HG02981 (cell line): ENCODE results near the gene KDM7A.

Experiments used
- ATAC-seq: cut with Tn5 transposase; IDR thresholded peaks from one replicate; pipeline ENCODE4 v1.9.1; 2021; ENCODE audit warnings: mild to moderate bottlenecking, moderate library complexity; ENCODE audit not compliant: unreplicated experiment

KDM7A gene

DNA sequence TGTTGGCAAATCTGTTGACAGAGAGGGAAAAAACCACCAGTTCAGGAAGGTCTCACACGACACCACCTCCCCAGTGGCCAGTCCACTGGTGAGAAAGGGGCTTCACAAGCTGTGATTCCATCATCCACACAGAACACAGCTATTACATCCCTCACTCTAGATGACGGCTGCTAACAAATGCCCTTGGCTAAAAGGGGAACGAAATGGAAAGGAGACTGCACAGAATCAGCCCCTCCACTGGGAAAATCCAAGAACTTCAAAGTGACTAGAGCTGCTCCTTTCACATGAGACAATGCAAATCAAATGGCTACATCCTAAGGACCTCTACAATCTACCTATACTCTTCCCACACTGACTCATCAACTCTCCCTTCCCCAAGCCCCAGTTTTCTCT is 119.6 kb downstream of the KDM7A start:
- ATAC-seq, result no peak

DNA sequence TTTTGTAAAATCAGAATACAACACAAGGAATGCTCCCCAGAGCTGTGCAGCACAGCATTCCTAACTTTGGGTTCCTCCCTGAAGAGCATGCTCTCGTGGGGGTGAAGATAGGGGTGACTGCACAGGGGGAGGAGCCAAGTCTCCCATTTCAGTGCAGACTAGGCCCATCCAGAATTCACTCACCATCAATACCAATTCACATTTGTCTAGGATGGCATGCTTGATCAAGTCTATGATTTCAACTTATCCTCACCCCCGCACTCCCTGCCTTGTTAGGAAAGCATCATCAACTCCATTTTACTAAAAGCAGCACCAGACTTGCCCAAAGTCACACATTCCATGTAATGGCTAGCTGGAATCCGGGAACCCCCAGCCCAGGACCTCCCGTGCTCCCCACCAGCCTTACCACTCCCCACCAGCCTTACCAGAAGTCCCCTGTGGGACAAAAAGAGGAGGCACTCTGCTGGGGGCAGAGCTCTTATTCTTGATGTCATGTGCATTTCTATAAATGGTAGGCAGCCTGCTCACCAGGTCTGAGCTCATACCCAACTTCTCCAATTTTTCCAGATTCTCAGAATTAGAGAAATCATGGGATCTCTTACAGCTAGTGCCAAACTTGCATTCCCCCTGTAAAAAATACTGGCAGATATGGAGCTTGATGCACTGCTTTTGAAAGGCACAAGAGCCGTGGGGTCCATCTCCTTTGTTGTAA is 120.2 kb downstream of the KDM7A start:
- no peak for ATAC-seq

DNA sequence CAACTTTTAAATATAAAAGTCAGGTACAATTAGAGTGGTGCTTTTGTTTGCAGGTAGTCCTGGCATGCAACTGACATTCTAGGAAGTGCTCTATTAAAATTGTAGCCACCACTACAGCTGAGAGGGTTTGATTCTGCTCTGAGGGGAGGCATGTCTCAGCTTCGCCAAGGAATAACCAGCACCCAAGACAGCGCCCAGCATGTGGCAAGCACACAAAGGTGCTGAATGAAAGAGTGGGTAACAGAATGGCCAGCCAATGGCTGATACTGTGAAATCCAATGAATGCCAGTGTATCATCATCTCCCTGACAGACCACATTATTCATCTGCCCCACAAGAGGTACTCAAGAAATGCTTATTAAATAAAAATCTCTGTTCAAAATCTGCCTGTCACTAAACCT is 121.0 kb downstream of the KDM7A start:
- ATAC-seq, result no peak

DNA sequence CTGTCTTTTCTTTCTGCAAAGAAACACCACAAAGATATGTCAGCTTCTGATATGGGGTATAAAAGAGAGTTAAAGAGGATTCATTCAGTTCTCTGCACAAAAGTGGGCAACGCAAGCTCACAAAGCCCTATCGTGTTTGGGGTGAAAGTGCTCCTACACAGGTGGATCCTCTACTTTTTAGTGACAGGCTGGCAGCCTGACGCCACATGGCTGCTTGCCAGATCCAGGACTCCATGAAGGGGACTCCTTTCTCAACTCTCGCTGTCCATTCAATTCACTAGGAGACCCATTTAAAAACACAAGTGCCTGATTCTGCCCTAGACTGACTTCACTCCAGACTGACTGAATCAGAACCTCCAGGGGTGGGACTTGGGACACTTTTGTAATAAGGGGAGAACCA is 122.0 kb downstream of the KDM7A start:
- no peak for ATAC-seq

DNA sequence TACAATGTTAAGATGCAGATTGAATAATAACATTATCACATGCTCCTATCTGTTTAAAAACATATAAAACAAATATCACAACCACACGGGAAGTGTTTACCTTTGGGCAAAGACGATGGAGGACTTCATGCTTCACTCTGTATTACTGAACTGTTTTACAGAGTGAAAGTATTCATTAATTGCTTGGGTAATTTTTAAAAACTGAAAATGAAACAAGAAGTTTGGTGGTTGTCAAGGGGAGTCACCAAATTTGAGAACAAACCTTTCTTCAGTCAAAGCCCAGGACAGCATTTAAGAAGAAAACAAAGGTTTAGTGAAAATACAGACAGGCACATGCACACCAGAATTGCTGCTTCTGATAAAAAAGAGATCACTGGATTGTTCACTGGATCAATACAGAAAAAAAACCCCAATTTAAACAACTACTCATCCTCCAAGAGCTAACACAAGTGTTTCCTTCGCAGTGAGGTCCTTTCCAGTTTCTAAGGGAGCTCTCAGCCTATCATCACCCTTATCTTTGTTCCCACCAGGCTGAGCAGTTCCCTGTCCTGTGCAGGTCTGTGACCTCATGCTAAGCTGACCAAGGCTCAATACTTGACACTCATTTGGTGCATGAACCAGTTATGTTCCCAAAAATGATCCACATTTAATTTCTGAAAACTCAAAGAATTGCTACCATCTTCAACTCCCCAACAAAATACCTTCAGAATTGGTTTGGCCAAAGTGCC is 122.8 kb downstream of the KDM7A start:
- ATAC-seq, result peak; percentile 85

DNA sequence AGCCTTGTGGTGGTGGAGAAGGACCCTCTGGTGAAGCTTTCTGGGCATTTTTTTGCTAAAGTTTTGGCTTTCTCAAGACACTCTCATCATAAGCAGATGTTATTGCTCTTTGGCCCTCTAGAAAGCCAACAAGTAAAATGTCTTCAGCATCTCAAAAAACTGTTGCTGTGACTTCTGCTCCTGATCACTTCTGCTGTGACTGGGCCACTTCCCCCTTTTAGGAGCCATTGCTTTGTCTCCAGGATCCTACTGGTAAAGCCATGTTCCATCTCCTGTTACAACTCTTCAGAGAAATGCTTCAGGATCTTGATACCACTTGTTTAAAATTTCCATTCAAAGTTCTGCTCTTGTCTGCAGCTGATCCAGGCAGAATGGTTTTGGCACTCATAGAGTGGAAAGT is 125.0 kb downstream of the KDM7A start:
- ATAC-seq, result no peak

DNA sequence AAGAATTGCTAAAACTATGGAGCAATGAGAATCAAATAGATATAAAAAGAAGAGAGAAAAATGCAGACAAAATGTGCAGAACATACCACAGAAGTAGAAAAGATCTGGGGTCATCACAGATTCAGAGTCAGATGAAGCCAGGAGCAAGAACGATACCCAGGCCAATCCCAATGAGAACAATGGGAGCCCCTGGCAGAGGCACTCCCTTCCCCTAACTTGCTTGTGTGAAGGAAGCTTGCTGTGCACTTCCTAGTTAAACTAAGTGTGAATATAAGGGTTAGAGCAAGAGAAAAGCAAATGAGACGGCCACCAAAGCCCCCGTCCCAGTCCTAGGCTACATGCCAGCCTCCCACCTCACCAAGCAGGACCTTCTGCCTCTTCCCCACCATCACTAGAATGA is 126.7 kb downstream of the KDM7A start:
- ATAC-seq, result no peak

DNA sequence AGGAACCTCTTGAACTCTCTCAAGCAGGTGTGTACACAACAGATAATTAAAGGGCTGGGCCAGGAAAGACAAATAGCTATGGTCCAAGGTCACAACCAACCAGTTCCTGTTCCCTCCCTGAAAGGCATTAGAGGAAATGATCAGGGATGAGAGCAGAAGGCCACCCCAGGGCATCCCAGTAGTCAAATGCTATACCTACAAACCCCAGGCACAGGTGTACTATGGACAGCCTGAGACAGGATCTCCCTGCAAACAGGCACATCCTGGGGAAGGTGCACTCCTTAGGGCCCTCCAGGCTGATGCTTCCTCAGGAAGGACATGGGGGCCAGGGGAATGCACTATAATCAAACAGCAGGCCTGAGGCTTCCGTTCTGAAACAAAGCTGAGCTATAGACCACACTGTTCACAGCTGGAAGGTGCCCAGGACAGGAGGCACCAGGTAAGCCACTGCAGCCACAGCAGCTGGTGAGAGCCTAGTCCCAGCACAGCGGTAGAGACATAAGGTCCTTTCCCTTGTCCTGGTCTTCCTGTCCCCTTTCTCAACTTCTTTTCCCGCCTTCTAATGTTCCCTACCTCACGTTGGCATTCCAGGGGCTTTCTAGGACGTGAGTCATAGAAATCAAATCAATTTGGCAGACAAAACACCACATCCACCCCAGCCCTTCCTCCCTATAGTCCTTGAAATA is 127.3 kb downstream of the KDM7A start:
- ATAC-seq, result no peak

DNA sequence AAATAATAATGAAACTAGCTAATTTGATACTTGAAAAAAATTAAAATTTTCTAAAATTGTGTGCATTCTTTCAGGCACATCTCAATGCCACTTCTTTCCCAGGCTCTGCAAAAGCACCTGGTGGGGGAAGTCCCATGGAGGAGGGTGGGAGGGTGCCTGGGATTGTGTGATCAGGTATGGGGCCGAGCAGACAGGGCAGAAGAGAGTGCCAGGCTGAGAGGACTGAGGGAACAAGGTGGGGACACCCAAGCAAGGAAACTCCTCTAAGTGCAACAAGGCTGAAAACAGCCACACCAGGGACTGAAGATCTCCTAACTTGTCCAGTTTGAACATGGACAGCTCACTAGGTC is 127.8 kb downstream of the KDM7A start:
- no peak for ATAC-seq

DNA sequence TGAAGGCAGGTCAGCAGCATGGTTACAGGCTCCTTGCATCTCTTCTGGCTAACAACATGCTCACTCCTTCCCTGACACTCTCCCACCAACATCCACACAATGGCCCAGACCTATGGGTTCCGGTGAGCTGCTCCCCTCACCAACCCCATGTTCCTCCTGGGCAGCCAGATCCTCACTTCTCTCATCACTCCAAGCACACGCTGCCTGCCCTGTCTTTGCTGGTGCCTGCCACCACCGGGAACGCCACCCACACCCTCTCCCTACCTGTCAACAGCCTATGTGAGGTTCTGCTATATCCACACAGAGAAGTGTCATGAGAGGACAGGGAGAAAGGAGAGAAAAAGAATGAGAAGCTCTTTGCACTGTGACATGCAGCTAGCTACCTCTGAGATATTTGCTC is 128.6 kb downstream of the KDM7A start:
- ATAC-seq, result no peak

DNA sequence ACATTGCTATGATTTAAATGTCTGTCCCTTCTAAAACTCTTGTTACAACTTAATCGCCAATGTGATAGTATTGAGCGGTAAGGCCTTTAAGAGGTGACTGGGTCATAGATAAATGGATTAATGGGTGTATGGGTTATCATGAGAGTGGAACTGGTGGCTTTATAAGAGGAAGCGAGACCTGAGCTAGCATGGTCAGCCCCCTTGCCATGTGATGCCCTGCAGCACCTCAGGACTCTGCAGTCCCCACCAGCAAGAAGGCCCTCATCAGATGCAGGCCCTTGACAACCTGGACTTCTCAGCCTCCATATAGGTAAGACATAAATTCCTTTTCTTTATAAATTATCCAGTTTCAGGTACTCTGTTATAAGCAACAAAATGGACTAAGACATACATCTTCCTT is 129.6 kb downstream of the KDM7A start:
- ATAC-seq, result no peak

DNA sequence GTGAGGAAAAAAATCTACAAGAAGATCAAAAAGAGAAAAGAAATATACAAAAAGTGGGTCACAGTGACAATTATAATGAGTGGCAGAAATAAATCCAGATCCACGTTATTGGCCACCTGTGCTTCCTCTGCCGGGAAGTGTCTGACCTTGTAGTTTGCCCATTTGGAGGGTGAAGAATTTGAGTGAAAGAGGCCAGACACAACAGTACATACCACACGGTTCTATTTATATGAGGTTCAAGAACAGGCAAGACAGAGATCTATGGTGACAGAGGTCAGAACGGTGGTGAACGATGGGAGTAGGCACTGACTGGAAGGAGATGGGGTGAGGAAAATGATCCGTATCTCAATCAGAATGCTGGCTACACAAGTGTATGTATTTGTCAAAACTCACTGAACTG is 131.1 kb downstream of the KDM7A start:
- no peak for ATAC-seq

DNA sequence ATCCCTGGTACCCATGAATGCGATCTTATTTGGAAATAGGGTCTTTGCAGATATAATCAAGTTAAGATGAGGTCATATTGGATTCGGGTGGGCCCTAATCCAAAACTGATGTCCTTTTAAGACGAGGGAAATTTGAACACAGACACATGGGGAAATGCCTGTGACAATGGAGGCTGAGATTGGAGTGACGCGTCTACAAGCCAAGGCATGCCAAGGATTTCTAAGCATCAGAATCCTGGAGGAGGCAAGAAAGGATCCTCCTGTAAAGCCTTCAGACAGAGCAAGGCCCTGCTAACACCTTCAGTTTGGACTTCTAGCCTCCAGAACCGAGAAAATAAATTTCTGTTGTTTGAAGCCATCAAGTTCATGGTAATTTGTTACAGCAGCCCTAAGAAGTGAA is 132.5 kb downstream of the KDM7A start:
- ATAC-seq, result no peak

DNA sequence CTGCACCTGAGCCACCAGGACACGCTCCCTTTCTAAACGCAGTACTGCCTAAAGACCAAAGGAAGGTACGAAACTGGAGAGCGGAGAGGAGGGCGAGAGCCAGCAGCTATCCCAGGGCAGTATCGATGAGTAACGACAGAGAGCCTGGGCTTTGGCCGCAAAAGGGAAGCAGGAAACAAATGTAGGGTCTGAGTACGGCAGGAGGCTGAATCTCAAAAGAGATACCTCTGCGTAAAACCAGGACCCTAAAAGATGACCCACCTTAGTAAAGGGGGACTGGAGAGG is 134.5 kb downstream of the KDM7A start:
- ATAC-seq, result no peak

DNA sequence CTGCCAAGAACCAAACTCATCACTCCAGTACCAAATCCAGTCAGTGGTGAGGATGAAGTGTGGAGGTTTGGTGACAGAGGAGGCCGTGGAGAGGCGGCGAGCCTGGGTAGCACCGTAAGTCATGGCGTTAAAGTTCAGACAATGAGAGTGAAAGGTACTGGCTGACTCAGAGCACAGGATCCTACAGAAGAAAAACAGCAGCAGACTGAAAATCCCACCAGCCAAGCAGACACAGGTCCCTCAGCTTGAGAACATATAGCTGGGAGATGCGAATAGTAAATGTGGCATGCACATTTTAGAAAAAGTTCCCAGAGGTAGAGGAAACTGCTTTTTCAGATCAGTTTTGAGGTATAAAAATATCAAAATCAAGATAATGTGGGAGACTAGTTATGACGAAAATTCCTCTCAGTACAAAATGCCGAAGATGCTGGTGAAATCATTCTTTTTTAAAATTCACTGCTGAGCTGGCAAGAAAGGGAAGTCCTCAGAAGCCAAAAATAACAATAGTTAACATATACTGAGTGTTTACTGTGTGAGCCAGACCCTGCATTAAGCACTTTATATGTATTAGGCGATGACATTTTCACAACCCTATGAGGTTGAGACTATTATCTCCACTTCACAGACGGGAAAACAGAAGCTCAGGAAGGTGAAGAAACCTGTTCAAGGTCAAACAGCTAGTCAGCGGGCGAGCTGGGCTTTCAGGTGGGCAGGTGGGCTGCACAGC is 135.0 kb downstream of the KDM7A start:
- no peak for ATAC-seq

DNA sequence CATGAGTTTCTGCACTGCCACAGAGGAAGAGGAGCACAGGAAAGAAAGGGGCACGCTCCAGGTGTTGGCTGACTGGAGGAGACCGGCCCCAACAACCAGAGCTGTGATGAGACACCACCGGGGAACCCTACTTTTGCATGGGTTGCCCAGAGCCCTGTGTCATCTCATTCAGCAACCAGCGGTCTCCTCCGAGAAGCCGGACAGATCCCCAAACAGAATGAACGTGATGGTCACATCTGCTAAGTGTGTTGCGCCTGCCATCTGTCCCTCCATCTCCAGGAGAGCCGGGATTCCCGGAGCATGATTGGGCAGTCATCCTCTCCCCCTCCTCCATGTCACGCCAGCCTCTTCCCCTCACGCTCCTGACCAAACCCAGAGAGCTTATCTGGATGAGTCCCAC is 136.9 kb downstream of the KDM7A start:
- ATAC-seq, result no peak

DNA sequence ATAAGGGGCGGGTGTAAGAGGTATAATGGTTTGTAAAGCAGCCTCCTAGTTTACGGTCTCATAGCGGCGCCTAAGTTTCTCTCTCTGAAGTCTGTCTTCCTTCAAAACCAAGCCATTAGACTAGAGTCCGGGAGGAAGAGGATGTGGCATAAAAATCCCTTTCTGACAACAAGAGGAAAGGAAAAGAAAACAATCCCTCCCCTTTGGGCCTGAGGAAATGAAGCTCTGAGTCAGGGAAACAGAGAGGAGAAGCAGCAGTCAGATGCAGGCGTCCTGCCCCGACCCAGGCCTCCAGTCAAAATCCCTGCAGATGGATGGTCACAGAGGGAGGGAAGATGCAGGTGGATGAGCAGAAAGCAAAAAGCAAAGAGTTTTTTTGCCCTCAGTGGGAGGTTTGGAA is 137.7 kb downstream of the KDM7A start:
- ATAC-seq, result no peak

DNA sequence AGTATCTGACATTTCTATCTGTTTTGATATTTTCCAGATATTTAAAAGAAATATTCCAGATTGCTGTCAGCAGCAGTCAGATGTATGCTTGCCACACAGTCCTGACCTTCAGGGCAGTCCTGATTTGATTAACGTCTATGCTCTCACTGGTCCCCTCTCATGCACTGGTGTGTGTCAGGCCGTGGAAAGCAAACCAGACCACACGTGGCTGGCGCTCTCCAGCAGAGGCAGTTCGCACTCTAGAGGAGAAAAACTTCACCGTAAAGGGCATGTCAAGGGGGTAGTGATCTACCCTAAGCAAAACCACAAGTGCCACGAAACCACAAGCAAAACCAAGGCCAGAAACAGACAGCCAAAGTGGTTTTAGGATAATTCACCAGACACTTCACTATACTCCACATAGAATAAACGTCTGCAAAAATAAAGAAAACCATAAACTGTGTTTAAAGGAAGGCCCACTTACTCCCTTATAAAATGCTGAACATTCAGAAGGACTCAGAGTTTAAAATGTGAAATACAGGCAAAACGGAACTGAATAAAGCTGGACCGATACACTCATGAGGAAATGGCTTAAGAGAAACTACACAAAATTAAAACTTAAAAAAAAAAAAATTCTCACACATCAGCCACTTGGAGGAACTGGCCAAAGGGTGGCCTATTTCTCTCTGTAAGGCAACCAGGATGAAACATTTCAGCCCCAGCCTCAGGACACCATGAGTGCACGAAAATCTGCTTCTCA is 140.4 kb downstream of the KDM7A start:
- no peak for ATAC-seq

DNA sequence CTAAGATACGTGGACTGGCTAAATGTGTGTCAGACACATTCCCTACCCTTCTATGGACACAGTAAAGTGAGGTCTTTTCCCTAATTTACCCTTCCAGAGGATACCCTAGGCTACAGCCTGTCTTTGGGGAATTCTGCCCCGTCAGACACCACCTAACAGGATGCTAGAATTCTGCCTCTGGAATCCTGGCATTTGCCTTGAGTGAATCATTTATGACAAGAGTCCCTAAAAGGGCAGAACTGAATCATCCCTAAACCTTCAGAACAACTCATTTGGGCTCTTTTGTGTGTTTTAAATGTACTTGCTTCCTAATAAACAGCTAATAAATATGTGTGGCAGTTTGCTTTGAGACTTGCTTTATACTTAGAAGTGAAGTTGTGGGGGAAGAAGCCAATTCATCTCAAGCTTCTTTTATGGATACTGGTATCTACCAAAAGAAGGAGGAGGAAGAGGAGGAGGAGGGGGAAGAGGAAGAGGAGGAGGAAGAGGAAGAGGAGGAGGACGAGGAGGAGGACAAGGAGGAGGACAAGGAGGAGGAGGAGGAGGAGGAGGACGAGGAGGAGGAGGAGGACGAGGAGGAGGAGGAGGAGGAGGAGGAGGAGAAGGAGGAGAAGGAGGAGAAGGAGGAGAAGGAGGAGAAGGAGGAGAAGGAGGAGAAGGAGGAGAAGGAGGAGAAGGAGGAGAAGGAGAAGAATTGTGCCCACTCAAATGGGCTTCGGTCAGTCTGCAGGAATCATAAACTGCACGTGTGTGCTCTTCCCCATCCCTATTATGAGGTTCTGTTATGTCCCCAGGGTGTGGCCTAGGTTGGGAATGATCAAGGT is 141.2 kb downstream of the KDM7A start:
- no peak for ATAC-seq
